ENCODE data around the gene CNOT6. TPM values are rescaled to one million over a fixed set of nuclear protein-coding genes. Genes with fewer than 3 reads are reported as not detected.

Gene CNOT6
- total RNA-seq, 4 donors from 2014 or later: 15.8 to 25.7 (median 24.1) TPM

DNA sequence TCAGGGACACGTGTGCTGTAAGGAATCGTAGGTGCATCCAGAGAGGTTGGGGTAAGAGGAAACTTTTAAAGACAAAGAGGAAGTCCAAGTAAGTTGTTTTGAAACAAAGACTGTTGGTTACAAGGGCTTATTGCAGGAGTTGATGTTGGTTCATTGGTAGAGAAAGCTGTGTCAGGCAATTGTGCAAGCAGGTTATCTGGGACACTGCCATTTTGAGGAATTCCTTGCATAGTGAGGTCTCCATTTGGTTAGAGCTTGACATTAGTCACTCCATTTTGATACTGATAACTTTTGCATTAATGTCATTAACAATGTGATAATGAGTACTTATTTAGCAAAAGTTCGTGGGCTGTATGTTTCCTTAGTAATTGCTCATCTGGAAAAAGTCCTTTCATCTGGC lies 24.9 kb downstream of the CNOT6 start:
- H3K4me1 ChIP-seq: peaks cover 0 to 27% (median 0%) of the 10 kb centered on the region in 3 donors
- H3K36me3 ChIP-seq: no peaks in the 10 kb centered on the region
- 56 to 67% methylated on average over 1 to 3 of the region's 3 CpGs for WGBS, 2 donors (ENCODE audit: low coverage in 1 of 2)
- no peaks in the 10 kb centered on the region for H3K9me3 ChIP-seq
- no peaks in the 10 kb centered on the region for H3K27me3 ChIP-seq
- ATAC-seq: no peak
- H3K27ac ChIP-seq: no peak overlapping the region
- TF ChIP-seq EP300 (IDR thresholded peaks at IDR 0.05) (no peak), POLR2A (IDR thresholded peaks at IDR 0.05) (no peak), POLR2AphosphoS5 (IDR thresholded peaks at IDR 0.05) (no peak)
- TF ChIP-seq, protein P1, sequence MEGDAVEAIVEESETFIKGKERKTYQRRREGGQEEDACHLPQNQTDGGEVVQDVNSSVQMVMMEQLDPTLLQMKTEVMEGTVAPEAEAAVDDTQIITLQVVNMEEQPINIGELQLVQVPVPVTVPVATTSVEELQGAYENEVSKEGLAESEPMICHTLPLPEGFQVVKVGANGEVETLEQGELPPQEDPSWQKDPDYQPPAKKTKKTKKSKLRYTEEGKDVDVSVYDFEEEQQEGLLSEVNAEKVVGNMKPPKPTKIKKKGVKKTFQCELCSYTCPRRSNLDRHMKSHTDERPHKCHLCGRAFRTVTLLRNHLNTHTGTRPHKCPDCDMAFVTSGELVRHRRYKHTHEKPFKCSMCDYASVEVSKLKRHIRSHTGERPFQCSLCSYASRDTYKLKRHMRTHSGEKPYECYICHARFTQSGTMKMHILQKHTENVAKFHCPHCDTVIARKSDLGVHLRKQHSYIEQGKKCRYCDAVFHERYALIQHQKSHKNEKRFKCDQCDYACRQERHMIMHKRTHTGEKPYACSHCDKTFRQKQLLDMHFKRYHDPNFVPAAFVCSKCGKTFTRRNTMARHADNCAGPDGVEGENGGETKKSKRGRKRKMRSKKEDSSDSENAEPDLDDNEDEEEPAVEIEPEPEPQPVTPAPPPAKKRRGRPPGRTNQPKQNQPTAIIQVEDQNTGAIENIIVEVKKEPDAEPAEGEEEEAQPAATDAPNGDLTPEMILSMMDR (IDR thresholded peaks at IDR 0.05): no peak
- no peak overlapping the region for H3K4me3 ChIP-seq

DNA sequence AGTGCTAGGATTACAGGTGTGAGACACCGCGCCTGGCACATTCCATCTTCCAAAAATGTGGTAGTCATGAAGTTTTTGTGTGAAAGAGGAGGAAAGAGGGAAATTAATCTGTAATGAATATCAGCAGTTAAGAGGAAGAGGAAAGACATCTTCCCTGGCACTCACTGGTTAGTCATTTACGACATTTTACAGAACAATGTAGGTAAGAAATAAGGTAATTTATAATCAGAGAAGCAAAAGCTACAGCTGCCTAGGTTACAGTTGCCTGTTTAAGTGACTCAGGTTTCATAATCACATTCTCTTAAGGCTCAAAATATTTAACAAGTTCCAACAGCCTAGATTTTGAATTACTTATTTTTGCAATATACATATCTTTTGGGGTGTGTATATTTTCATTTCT lies 26.9 kb downstream of the CNOT6 start:
- no peaks in the 10 kb centered on the region for H3K27me3 ChIP-seq
- no peaks in the 10 kb centered on the region for H3K36me3 ChIP-seq
- H3K4me1 ChIP-seq: peaks cover 0 to 37% (median 5%) of the 10 kb centered on the region in 3 donors
- no peak for ATAC-seq
- no peak for TF ChIP-seq EP300 (IDR thresholded peaks at IDR 0.05)
- TF ChIP-seq, protein P1 (IDR thresholded peaks at IDR 0.05): no peak
- H3K4me3 ChIP-seq: no peak overlapping the region
- H3K27ac ChIP-seq: no peak overlapping the region
- H3K9me3 ChIP-seq: no peaks in the 10 kb centered on the region
- 95 to 100% methylated on average over 1 to 3 of the region's 3 CpGs for WGBS, 2 donors (ENCODE audit: low coverage in 1 of 2)

DNA sequence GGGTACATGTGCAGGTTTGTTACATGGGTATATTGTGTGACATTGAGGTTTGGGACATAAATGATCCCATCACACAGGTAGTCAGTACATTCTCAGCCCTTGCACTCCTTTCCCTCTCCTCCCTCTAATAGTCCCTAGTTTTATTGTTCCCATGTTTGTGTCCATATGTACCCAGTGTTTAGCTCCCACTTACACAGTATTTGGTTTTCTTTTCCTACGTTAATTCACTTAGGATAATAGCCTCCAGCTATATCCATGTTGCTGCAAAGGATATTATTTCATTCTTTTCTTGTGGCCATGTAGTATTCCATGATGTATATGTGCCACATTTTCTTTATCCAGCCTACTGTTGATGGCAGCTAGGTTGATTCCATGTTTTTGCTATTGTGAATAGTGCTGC lies 27.4 kb downstream of the CNOT6 start:
- whole genome bisulfite sequencing, 2 donors (ENCODE audit: low coverage in 1 of 2): 86% methylated on average over 1 of the region's 1 CpG
- no peaks in the 10 kb centered on the region for H3K9me3 ChIP-seq
- H3K27me3 ChIP-seq: no peaks in the 10 kb centered on the region
- no peak overlapping the region for H3K27ac ChIP-seq
- no peak overlapping the region for H3K4me3 ChIP-seq
- TF ChIP-seq EP300 (IDR thresholded peaks at IDR 0.05) (no peak), POLR2A (IDR thresholded peaks at IDR 0.05) (no peak), POLR2AphosphoS5 (IDR thresholded peaks at IDR 0.05) (no peak)
- TF ChIP-seq, protein P1 (IDR thresholded peaks at IDR 0.05): no peak
- no peak for ATAC-seq
- H3K4me1 ChIP-seq: peaks cover 0 to 39% (median 5%) of the 10 kb centered on the region in 3 donors
- H3K36me3 ChIP-seq: no peaks in the 10 kb centered on the region

DNA sequence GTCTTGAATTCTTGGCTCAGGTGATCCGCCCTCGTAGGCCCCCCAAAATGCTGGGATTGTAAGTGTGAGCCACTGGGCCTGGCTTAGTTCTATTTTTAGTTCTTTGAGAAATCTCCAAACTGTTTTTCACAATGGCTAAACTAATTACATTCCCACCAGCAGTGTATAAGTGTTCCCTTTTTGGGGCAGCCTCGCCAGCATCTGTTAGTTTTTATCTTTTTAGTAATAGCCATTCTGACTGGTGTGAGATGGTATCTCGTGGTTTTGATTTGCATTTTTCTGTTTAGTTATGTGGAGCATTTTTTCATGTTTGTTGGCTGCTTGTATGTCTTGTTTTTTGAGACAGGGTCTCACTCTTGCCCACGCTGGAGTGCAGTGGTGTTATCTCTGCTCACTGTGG lies 28.2 kb downstream of the CNOT6 start:
- Histone ChIP-seq H3K27ac (no peak overlapping the region), H3K36me3 (no peaks in the 10 kb centered on the region), H3K4me1 (peaks cover 0 to 39% (median 5%) of the 10 kb centered on the region in 3 donors), H3K9me3 (no peaks in the 10 kb centered on the region), H3K27me3 (no peaks in the 10 kb centered on the region), H3K4me3 (no peak overlapping the region)
- no peak for ATAC-seq
- WGBS, 2 donors (ENCODE audit: low coverage in 1 of 2): 53 to 65% methylated on average over 3 to 5 of the region's 5 CpGs
- TF ChIP-seq, protein P1 (IDR thresholded peaks at IDR 0.05): no peak
- TF ChIP-seq POLR2A (IDR thresholded peaks at IDR 0.05): no peak
- no peak for TF ChIP-seq EP300 (IDR thresholded peaks at IDR 0.05)
- no peak for TF ChIP-seq POLR2AphosphoS5 (IDR thresholded peaks at IDR 0.05)

DNA sequence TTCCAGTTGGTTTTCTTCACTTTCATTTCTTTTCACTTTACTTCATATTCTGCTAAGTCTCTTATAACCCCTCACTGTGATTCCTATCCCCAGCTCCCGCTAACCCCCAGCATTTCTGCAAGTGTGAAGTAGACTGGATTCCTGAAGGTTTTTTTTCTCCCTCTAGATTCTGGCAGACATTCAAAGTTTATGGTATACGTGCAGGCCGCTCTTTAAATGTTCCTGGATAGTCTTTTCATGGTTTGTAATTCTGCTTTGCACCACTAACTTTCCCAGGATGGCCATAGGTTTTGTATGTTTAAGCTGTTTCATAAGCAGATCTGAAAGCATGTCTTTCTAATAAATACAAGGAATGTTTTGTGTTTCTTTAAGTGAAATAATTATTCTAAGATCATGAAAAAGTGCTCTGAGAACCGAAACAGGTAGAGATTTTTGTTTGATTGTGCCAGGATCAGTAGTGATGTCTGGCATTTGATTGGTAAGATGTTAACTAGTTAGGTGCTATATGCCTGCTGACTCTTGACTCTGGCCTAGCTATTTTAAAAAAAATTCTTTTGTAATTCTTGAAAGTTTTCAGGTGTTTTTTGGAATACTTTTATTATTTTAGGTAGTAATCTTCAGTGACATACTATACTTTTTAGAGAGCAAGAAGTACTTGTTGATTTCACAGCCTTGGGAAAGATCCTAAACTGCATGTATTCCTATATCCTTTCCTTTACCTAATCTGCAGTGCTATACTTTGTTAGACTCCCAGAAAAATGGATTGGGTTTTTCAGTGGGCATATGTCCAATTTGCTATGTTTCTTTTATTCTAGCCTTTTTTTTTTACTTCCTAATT lies 29.7 kb downstream of the CNOT6 start:
- peaks cover 0 to 39% (median 5%) of the 10 kb centered on the region in 3 donors for H3K4me1 ChIP-seq
- H3K27me3 ChIP-seq: no peaks in the 10 kb centered on the region
- WGBS, 2 donors (ENCODE audit: low coverage in 1 of 2): 23 to 48% methylated on average over 4 of the region's 4 CpGs
- no peak for ATAC-seq
- no peak overlapping the region for H3K4me3 ChIP-seq
- no peak overlapping the region for H3K27ac ChIP-seq
- H3K36me3 ChIP-seq: no peaks in the 10 kb centered on the region
- TF ChIP-seq, protein P1 (IDR thresholded peaks at IDR 0.05): no peak
- TF ChIP-seq POLR2A (IDR thresholded peaks at IDR 0.05): no peak
- TF ChIP-seq POLR2AphosphoS5 (IDR thresholded peaks at IDR 0.05): no peak
- no peak for TF ChIP-seq EP300 (IDR thresholded peaks at IDR 0.05)
- no peaks in the 10 kb centered on the region for H3K9me3 ChIP-seq
